ENCODE measurements around the gene ADIPOQ.
"Not testable (repeated sequence)": the region's sequence is repeated elsewhere in the genome, so short reads cannot be mapped to it uniquely, and the experiment has no call there.

Gene ADIPOQ

DNA sequence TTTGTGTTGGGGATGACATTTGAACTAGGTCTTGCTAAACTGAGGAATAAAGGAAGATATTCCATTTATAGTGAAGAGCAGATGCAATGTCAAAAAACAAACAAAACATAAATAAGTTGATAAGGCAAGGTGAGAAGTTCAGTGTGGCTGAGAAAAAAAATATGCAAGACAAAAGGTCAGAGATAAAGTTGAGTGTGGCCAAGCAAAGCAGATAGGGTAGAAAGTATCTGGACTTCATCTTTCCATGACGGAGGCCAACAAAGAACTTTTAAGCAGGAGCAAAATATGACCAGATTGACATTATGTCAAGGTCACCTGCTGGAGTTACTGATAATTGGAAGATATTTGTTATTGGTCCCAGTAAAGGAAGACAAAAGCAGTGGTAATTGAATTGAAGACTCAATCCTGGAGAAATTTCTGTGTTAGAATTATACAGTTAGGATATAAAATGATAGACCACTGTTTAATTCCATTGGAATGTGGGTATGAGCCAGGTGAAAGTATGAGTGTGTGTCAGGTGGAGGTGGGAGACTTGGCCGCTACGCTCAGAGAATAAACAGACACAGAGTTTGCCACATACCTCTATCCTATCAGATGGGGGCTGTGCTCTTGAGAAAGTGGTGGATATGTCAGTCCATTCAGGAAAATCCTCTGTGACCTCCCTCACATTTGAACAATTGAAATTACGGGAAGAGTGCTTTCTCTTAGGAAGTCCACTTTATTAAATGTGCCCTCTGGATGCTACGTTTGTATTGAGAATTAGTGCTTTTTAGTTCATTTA lies 28.1 kb downstream of the ADIPOQ start:
- DNase-seq (ENCODE audit: low read depth in 2 of 2), result no peak

GRCh38 chr3:186871403-186871924 lies 29.0 kb downstream of the ADIPOQ start:
- DNase-seq (ENCODE audit: low read depth in 2 of 2), result no peak

DNA sequence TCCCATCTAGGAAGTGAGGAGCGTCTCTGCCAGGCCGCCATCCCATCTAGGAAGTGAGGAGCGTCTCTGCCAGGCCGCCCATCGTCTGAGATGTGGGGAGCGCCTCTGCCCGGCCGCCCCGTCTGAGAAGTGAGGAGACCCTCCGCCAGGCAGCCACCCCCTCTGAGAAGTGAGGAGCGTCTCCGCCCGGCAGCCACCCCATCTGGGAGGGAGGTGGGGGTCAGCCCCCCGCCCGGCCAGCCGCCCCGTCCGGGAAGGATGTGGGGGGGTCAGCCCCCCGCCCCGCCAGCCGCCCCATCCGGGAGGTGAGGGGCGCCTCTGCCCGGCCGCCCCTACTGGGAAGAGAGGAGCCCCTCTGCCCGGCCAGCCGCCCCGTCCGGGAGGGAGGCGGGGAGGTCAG lies 31.3 kb downstream of the ADIPOQ start:
- not testable (repeated sequence) for DNase-seq (ENCODE audit: low read depth in 2 of 2)

GRCh38 chr3:186874216-186874615 lies 31.7 kb downstream of the ADIPOQ start:
- not testable (repeated sequence) for DNase-seq (ENCODE audit: low read depth in 2 of 2)

- DNase-seq (ENCODE audit: low read depth in 2 of 2), result not testable (repeated sequence)
Observed at GRCh38 chr3:186874841-186875240, 32.3 kb downstream of the ADIPOQ start.

DNA sequence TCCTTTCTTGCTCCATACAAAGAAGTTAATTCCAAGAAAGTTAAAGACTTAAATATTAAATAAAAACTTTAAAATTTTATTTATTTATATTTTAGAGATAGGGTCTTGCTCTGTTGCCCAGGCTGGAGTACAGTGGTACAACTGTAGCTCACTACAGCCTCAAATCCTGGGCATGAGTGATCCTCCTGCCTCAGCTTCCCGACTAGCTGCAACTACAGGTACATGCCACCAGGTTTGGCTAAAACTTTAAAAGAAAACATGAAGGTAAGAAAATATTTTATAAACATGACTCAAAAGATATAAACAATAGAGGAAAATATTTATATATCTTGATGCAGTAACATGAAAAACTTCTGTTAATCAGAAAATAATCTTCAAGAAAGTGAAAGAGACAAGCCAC lies 33.2 kb downstream of the ADIPOQ start:
- no peak for DNase-seq (ENCODE audit: low read depth in 2 of 2)

GRCh38 chr3:186879781-186880180 lies 37.3 kb downstream of the ADIPOQ start:
- no peak for DNase-seq (ENCODE audit: low read depth in 2 of 2)

GRCh38 chr3:186880406-186880805 lies 37.9 kb downstream of the ADIPOQ start:
- no peak for DNase-seq (ENCODE audit: low read depth in 2 of 2)

- DNase-seq (ENCODE audit: low read depth in 2 of 2), result no peak
Observed at GRCh38 chr3:186882150-186882524, 39.6 kb downstream of the ADIPOQ start.

GRCh38 chr3:186882881-186883685 lies 40.6 kb downstream of the ADIPOQ start:
- peak in 1 of 2 donors; percentile 9 for DNase-seq (ENCODE audit: low read depth in 2 of 2)

- DNase-seq (ENCODE audit: low read depth in 2 of 2), result no peak
Observed at GRCh38 chr3:186883686-186884058, 41.2 kb downstream of the ADIPOQ start.

GRCh38 chr3:186884868-186885267 lies 42.4 kb downstream of the ADIPOQ start:
- DNase-seq (ENCODE audit: low read depth in 2 of 2), result not testable (repeated sequence)

- no peak for DNase-seq (ENCODE audit: low read depth in 2 of 2)
Observed at GRCh38 chr3:186886202-186886981, 43.9 kb downstream of the ADIPOQ start.

DNA sequence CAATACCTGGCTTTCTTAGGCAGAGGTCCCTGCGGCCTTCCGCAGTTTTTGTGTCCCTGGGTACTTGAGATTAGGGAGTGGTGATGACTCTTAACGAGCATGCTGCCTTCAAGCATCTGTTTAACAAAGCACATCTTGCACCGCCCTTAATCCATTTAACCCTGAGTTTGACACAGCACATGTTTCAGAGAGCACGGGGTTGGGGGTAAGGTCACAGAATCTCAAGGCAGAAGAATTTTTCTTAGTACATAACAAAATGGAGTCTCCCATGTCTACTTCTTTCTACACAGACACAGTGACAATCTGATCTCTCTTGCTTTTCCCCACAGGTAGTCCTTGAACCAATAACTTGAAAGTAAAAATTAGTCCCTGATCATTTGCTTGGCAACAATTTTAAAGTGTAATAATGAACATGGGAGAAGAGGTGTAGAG lies 45.0 kb downstream of the ADIPOQ start:
- not testable (repeated sequence) for DNase-seq (ENCODE audit: low read depth in 2 of 2)

DNA sequence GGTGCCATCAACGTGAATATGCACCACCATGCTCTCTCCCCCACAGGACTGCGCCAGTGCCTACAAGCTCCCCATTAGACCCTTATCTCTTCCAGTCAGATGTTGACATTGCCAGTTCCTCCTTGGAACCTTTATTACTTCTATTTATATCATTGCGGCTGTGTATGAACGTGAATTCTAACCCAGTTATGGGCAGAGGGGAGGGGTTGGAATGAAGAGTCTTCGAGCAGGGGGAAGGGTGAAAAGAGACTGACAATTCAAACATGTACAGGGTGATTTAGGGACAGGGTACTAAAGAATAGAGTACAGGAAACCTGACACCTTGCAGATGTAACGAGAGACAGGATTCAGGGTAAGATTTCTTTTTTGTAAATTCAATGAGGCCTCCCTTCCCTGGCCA lies 46.1 kb downstream of the ADIPOQ start:
- DNase-seq (ENCODE audit: low read depth in 2 of 2), result no peak

- DNase-seq (ENCODE audit: low read depth in 2 of 2), result not testable (repeated sequence)
Observed at GRCh38 chr3:186889698-186890097, 47.2 kb downstream of the ADIPOQ start.

GRCh38 chr3:186890911-186891310 lies 48.4 kb downstream of the ADIPOQ start:
- no peak for DNase-seq (ENCODE audit: low read depth in 2 of 2)

DNA sequence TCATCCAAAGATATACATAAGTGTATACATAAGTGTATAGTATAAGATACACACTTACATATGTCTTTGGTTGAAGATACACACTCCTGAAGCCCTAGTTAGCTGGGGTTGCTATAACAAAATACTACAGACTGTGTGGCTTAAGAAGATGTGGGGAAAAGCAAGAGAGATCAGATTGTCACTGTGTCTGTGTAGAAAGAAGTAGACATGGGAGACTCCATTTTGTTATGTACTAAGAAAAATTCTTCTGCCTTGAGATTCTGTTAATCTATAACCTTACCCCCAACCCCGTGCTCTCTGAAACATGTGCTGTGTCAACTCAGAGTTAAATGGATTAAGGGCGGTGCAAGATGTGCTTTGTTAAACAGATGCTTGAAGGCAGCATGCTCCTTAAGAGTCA lies 50.6 kb downstream of the ADIPOQ start:
- DNase-seq (ENCODE audit: low read depth in 2 of 2), result not testable (repeated sequence)

DNA sequence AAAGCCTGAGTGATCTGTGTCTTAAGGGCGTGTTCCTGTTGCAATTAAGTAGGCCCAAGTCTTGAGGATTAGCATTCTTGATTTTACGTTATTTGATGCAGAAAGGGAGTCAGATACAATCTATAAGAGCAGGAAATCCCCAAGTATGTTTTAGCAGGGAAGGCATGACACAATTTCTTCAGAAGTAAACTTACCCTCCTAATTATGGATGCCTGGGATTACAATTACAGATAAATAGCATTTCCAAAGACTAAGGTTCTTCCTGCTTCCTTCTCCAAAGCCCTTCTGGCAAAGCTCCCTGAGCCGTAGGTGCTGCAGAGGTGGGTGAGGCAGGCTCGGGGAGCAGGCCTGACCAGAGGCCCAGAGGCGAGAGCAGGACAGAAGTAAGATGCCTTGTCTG lies 52.9 kb downstream of the ADIPOQ start:
- no peak for DNase-seq (ENCODE audit: low read depth in 2 of 2)

DNA sequence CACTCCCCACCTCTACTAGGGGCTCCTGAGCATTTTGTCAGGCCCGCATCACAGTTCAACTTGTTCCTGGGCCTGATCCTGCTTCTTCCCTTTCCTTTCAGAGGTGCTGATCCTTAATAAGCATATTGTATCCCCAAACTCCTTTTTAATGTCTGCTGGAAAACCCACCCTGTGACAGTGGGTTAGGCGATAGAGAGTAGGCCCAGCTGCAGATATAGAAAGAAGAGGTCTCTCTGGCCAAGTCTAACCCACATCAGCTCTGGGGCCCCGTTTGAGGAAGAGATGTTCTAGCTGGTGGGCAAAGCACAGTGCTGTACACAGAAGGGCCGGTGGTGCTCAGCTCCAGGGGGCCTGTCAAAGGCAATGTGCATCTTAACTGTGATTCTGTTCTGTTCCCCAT lies 53.5 kb downstream of the ADIPOQ start:
- DNase-seq (ENCODE audit: low read depth in 2 of 2), result no peak

DNA sequence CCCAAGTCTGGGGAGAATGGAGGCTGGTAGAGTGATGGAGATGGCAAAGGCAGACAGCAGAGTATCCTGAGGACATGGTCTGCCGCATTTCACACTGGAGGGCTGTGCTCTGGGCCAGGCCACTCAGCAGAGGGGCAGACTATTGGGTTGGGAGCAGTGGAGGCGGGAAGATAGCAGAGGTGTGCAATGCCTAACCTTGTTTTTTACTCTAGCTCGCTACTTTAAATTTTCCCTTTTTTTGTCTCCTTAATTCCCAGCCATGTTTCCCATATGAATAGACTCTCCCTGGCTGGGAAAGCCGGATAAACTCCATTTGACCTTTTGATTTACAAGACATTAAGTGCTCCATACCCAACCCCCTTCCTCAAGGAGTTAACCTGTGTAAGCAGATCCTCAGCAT lies 54.4 kb downstream of the ADIPOQ start:
- DNase-seq (ENCODE audit: low read depth in 2 of 2), result no peak

DNA sequence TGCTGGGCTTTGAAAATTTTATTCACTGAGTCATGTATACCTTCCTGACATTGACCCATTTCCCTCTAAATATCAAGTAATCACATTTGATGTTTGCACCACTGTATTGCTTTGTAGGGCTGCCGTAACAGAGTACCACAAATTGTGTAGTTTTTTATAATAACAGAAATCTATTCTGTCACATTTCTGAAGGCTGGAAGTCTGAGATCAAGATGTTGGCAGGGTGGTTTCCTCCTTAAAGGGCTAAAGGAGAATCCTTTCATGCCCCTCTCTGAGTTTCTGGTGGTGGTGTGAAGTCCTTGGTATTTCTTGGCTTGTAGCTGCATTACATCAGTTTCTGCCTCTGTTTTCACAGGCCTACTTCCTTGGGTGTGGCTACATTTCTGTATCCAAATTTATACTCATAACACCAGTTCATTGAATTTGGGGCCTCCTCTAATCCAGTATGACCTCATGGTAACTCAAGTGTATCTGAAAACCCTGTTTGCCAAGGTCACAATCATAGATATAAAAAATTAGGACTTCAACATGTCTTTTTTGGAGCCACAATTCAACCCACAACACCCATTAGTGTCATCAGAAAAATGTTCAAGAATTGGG lies 58.7 kb downstream of the ADIPOQ start:
- DNase-seq (ENCODE audit: low read depth in 2 of 2), result no peak
